ENCODE measurements around the gene ZBTB46.

GRCh38 chr20:63707558-63708300 is 123.3 kb downstream of the ZBTB46 start, which contains the start of the genes ARFRP1 and ZGPAT:
- TF ChIP-seq CTCF (IDR thresholded peaks at IDR 0.05) (no peak), ZFX (IDR thresholded peaks at IDR 0.05; ENCODE audit: borderline replicate concordance) (peak; percentile 98)

Data from 22Rv1 (cell line).